D721Med (cell line): ENCODE data around the gene C4BPB.
"Not testable (repeated sequence)": the region's sequence is repeated elsewhere in the genome, so short reads cannot be mapped to it uniquely, and the experiment has no call there.

Experiments used
- DNase-seq: peaks from one replicate; pipeline ENCODE4 v3.0.0; 2011; ENCODE audit warnings: low spot score; ENCODE audit not compliant: insufficient read length
- FAIRE-seq: peaks from 2 replicates; lab custom pipeline; 2011; peaks lifted over from hg19 to GRCh38; lab: Jason Lieb, UNC
- CTCF ChIP-seq: IDR thresholded peaks from 2 replicates; pipeline ENCODE4 v1.5.1; 2012; ENCODE audit warnings: mild to moderate bottlenecking, control low read depth; ENCODE audit not compliant: insufficient read depth; ENCODE audit errors: missing control alignments

The C4BPB gene

GRCh38 chr1:207088701-207089626 is at the start of gene C4BPB:
Gene C4BPB, plus strand, starts transcription at chr1:207088860. Its CDS starts 672 bp downstream, at chr1:207089532.
- DNase-seq: no peak
- no peak for TF ChIP-seq CTCF
- no peak for FAIRE-seq

DNA sequence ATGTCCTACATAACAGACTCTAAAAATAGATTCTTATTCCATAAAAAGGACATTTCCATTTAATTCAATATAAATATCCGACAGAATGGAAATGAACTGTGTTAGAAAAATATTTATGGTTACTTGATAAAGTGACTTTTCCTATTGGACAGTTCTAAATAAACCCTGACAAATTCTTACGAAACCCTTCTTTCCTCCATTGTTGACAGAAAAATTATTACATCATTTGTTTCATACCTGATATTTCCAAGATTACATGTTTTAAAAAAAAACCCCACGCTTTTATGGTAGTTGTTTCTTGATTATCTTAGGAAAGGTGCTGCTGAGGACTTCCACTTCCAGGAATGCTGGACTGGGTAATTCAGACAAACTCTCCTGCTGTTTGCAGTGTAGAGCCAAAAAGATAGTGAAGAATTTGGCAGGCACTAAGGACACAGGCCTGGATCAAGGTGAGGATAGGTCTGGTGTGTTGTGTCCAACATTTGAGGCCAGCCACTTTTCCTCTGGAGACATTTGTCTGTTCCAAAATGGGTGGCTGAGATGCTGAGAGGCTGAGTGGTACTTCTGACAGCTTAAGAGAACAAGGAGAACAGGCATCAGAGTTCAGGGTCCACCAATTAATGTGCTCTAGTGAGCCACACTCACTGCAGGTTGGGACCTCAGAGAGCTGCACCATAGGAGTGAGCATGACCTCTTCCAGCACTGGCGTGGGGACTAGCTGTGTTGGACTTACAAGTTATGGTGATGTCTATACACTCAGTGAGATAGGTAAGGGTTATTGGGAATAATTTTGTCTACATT is 49.1 kb upstream of the C4BPB start:
- no peak for TF ChIP-seq CTCF

GRCh38 chr1:207040181-207040533 is 48.5 kb upstream of the C4BPB start:
- TF ChIP-seq CTCF: no peak
- DNase-seq (no peak), FAIRE-seq (no peak)

More for the DNA sequence above, 49.1 kb upstream of the C4BPB start:
- no peak for FAIRE-seq
- no peak for DNase-seq

- not testable (repeated sequence) for FAIRE-seq, DNase-seq
Measured at GRCh38 chr1:207041397-207041796, 47.3 kb upstream of the C4BPB start.

DNA sequence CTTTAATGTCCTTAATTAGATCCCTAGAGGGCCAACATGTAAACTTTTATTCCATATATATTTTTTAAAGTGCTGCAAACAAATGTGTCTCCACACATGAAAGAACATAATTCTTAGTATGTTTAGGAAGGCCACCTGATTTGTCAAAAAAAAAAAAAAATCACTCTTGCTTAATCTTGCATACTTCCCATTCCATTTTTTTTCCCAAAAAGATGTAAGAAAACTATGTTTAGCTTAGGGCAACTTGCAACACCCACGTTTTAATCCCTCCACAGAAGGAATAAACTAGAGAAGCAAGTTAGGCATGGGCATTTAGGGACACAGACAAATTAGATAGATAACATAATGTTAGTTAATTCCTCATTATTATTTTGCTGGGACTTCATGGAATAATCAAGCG is 43.2 kb upstream of the C4BPB start:
- FAIRE-seq (no peak), DNase-seq (no peak)
- TF ChIP-seq CTCF: no peak

- no peak for DNase-seq
- no peak for FAIRE-seq
- no peak for TF ChIP-seq CTCF
Measured at GRCh38 chr1:207047505-207047904, 41.2 kb upstream of the C4BPB start.

- TF ChIP-seq CTCF: no peak
- no peak for DNase-seq
- no peak for FAIRE-seq
Measured at GRCh38 chr1:207048041-207048440, 40.6 kb upstream of the C4BPB start.
